Suprapubic skin (tissue), 4 donors: ENCODE results near the gene AKR7A2.

Source experiments
- CTCF ChIP-seq, 2 donors: fragments of 200-600 bp in 1 of 2; fragments of 450-650 bp in 1 of 2; sonication (generic) in 1 of 2; IDR thresholded peaks; one replicate each; pipeline ENCODE4 v1.5.1; 2016 to 2019; ENCODE audit warnings: antibody characterized with exemption in 2 of 2, mild to moderate bottlenecking in 1 of 2, moderate library complexity in 1 of 2
- EP300 ChIP-seq: sonication (generic); formaldehyde crosslinking; IDR thresholded peaks from one replicate; pipeline ENCODE4 v1.6.1; 2017; ENCODE audit warnings: antibody characterized with exemption
- POLR2AphosphoS5 ChIP-seq, 3 donors: sonication (generic); formaldehyde crosslinking; IDR thresholded peaks; one replicate each; pipeline ENCODE4 v1.6.1; 2017; ENCODE audit warnings: antibody characterized with exemption in 3 of 3

- TF ChIP-seq CTCF (IDR thresholded peaks at IDR 0.05) (no peak), POLR2AphosphoS5 (IDR thresholded peaks at IDR 0.05) (no peak), EP300 (no peak)
These were observed 32.9 kb upstream of the AKR7A2 start for GRCh38 chr1:19344831-19345230.
